ENCODE results near the gene ENAH. TPM values are rescaled to one million over a fixed set of nuclear protein-coding genes. Genes with fewer than 3 reads are reported as not detected.

ENAH gene
- total RNA-seq, 4 donors from 2014 or later = 158 to 295 (median 225) TPM

- no peak for ATAC-seq
- Histone ChIP-seq H3K27me3 (no peaks in the 10 kb centered on the region), H3K9me3 (no peaks in the 10 kb centered on the region), H3K36me3 (no peaks in the 10 kb centered on the region), H3K4me1 (peaks cover 0 to 59% (median 15%) of the 10 kb centered on the region in 3 donors), H3K27ac (no peak overlapping the region), H3K4me3 (no peak overlapping the region)
- WGBS, 2 donors (ENCODE audit: low coverage in 1 of 2) = 35 to 62% methylated on average over 3 of the region's 3 CpGs
- no peak for TF ChIP-seq POLR2A (IDR thresholded peaks at IDR 0.05)
- TF ChIP-seq EP300 (IDR thresholded peaks at IDR 0.05) = no peak
- TF ChIP-seq POLR2AphosphoS5 (IDR thresholded peaks at IDR 0.05) = no peak
- TF ChIP-seq, protein P1, sequence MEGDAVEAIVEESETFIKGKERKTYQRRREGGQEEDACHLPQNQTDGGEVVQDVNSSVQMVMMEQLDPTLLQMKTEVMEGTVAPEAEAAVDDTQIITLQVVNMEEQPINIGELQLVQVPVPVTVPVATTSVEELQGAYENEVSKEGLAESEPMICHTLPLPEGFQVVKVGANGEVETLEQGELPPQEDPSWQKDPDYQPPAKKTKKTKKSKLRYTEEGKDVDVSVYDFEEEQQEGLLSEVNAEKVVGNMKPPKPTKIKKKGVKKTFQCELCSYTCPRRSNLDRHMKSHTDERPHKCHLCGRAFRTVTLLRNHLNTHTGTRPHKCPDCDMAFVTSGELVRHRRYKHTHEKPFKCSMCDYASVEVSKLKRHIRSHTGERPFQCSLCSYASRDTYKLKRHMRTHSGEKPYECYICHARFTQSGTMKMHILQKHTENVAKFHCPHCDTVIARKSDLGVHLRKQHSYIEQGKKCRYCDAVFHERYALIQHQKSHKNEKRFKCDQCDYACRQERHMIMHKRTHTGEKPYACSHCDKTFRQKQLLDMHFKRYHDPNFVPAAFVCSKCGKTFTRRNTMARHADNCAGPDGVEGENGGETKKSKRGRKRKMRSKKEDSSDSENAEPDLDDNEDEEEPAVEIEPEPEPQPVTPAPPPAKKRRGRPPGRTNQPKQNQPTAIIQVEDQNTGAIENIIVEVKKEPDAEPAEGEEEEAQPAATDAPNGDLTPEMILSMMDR (IDR thresholded peaks at IDR 0.05) = no peak
Observed at GRCh38 chr1:225578251-225578977, 74.5 kb downstream of the ENAH start.

DNA sequence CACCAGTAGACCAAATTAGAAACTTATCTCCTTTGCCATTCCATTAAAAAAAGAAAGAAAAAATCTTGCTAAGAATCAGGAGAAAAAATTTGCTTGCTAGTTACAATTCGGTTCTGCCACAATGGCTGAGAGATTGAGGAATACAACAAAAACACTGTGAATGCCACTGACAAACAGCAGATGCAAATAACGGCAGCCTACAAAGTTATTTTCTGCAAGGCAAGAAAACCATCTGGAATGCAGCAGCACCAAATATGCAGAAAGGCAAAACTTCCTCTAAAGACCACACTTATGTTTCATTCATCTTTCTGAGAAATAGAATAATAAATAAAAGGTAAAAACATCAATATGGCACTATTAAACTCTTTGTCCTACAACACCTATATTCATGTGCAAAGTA lies 75.7 kb downstream of the ENAH start:
- Histone ChIP-seq H3K27me3 (no peaks in the 10 kb centered on the region), H3K27ac (no peak overlapping the region), H3K36me3 (no peaks in the 10 kb centered on the region), H3K4me3 (no peak overlapping the region), H3K9me3 (no peaks in the 10 kb centered on the region), H3K4me1 (peaks cover 0 to 58% (median 14%) of the 10 kb centered on the region in 3 donors)
- no peak for TF ChIP-seq POLR2AphosphoS5 (IDR thresholded peaks at IDR 0.05)
- TF ChIP-seq EP300 (IDR thresholded peaks at IDR 0.05) = no peak
- TF ChIP-seq, protein P1 (IDR thresholded peaks at IDR 0.05) = no peak
- TF ChIP-seq POLR2A (IDR thresholded peaks at IDR 0.05) = no peak
- no peak for ATAC-seq
- 25 to 59% methylated on average over 2 of the region's 2 CpGs for WGBS, 2 donors (ENCODE audit: low coverage in 1 of 2)

DNA sequence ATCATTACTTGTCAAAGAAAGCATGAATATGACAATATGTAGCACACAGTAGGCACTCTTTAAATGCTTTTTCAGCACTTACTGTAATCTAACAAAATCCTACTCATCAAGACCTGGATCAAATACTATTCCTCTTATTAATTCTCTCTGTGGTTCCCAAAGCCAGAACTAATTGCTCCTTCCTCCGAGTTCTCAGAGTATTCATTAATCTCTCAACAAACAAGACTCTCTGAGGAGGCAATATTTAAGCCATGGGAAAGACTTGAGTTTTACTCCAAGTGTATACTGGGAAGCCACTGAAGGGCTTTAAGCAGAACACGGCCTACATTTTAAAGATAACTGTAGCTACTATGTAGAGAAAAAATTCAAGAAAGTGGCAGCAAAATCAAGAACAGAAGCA lies 79.7 kb downstream of the ENAH start:
- Histone ChIP-seq H3K4me3 (no peak overlapping the region), H3K27ac (no peak overlapping the region), H3K9me3 (no peaks in the 10 kb centered on the region), H3K36me3 (no peaks in the 10 kb centered on the region), H3K27me3 (no peaks in the 10 kb centered on the region), H3K4me1 (peaks cover 0 to 32% (median 3%) of the 10 kb centered on the region in 3 donors)
- TF ChIP-seq POLR2AphosphoS5 (IDR thresholded peaks at IDR 0.05) (no peak), EP300 (IDR thresholded peaks at IDR 0.05) (no peak), POLR2A (IDR thresholded peaks at IDR 0.05) (no peak)
- TF ChIP-seq, protein P1 (IDR thresholded peaks at IDR 0.05) = no peak
- ATAC-seq = no peak
- WGBS, 2 donors (ENCODE audit: low coverage in 1 of 2) = 63% methylated on average over 2 of the region's 2 CpGs

DNA sequence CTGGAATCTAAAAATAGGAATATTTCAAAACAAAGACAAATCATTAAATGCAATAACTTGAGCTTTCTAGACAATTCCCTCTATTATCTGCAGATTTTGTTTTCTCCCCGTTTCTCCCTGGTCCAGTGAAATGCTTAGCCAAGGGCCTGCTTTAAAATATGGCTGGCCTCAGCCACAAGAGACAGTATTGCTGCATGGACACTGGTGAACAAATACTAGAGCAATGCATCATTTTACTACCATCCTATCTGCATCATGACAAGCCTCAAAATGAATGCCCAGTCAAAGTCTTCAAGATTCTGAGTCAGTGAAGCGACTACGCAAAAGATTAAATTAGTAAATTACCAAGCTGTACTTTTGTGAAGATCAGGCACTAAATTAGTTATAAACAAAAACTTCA lies 80.5 kb downstream of the ENAH start:
- WGBS, 2 donors (ENCODE audit: low coverage in 1 of 2) = 65 to 66% methylated on average over 3 of the region's 3 CpGs
- Histone ChIP-seq H3K4me1 (peaks cover 0 to 24% (median 0%) of the 10 kb centered on the region in 3 donors), H3K9me3 (no peaks in the 10 kb centered on the region), H3K4me3 (no peak overlapping the region), H3K27me3 (no peaks in the 10 kb centered on the region), H3K36me3 (no peaks in the 10 kb centered on the region), H3K27ac (no peak overlapping the region)
- no peak for ATAC-seq
- TF ChIP-seq, protein P1 (IDR thresholded peaks at IDR 0.05) = peak in 1 of 4 experiments; percentile 6
- TF ChIP-seq POLR2AphosphoS5 (IDR thresholded peaks at IDR 0.05) = no peak

DNA sequence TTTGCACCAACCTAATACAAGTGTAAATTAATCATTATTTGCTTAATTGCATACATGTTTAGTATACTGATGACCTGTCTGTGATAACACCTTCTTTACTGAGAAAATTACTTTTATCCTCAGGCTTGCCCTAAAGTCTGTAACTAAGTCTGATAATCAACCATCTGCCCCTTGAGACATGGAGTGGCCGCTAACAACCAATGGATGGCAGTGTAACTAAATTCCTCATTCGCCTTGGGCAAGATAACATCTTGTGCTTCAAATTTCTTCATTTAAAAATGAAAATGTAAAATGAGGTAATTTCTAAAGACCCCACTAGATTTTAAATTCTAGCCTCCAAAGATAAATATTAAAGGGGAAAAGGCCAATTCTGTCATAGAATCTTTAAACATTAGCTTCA lies 85.1 kb downstream of the ENAH start:
- H3K27me3 ChIP-seq = no peaks in the 10 kb centered on the region
- no peak overlapping the region for H3K4me3 ChIP-seq
- ATAC-seq = no peak
- peaks cover 0 to 13% (median 0%) of the 10 kb centered on the region in 3 donors for H3K4me1 ChIP-seq
- no peaks in the 10 kb centered on the region for H3K9me3 ChIP-seq
- WGBS, 2 donors (ENCODE audit: low coverage in 1 of 2) = 92 to 100% methylated on average over 1 to 2 of the region's 2 CpGs
- no peak for TF ChIP-seq POLR2A (IDR thresholded peaks at IDR 0.05)
- no peak for TF ChIP-seq POLR2AphosphoS5 (IDR thresholded peaks at IDR 0.05)
- no peak for TF ChIP-seq EP300 (IDR thresholded peaks at IDR 0.05)
- TF ChIP-seq, protein P1 (IDR thresholded peaks at IDR 0.05) = no peak
- H3K27ac ChIP-seq = no peak overlapping the region
- H3K36me3 ChIP-seq = peaks cover 0 to 5% of the 10 kb centered on the region in 2 donors

Measured in gastroesophageal sphincter (tissue), 4 donors.